ENCODE data around the gene CARS2. TPM values are rescaled to one million over a fixed set of nuclear protein-coding genes. Genes with fewer than 3 reads are reported as not detected.

CARS2 gene
- total and polyA plus RNA-seq, 2 donors (not counting 3 experiments of a cell fraction or from before 2014, with no cell fraction given): 42.0 to 51.2 TPM

GRCh38 chr13:110625771-110626321, 80.1 kb downstream of the CARS2 start:
- CTCF ChIA-PET: no interaction called here
- intact Hi-C loops (cut with micrococcal nuclease) (no loop called here), dilution Hi-C loops (cut with MboI; ENCODE audit: extremely low pct_ligation_motif_present, low sequenced_read_pairs) (no loop called here)
- H3K4me2 ChIP-seq (ENCODE audit: insufficient read depth, low read length): no peak overlapping the region
- H3K79me2 ChIP-seq (ENCODE audit: control insufficient read depth, insufficient read depth, low read length): peaks cover 73% of the 10 kb centered on the region
- no peak overlapping the region for H3K9ac ChIP-seq (replicated peaks; ENCODE audit: extremely low read depth, insufficient read depth, low read length)
- H2AFZ ChIP-seq (ENCODE audit: low read depth, low read length): no peak overlapping the region
- POLR2A ChIA-PET: no interaction called here
- BruUV-seq (replicated peaks): no TSS peak
- H3K9me1 ChIP-seq (replicated peaks; ENCODE audit: control insufficient read depth, extremely low read depth, insufficient read depth, low read length): no peaks in the 10 kb centered on the region
- H3K4me3 ChIP-seq (replicated peaks in 1 of 3; ENCODE audit: insufficient read depth in 1 of 3, low read depth in 1 of 3, low read length in 3 of 3): no peak overlapping the region
- DNase-seq (ENCODE audit: low read depth, low spot score): no peak
- TF ChIP-seq POLR2A (IDR thresholded peaks at IDR 0.05; ENCODE audit: low read depth, low read length) (no peak), POLR2AphosphoS5 (IDR thresholded peaks at IDR 0.05; ENCODE audit: insufficient read depth, low read depth, low read length) (no peak), EZH2 (IDR thresholded peaks at IDR 0.05; ENCODE audit: borderline replicate concordance, low read depth, low read length, severe bottlenecking) (no peak), FOS (IDR thresholded peaks at IDR 0.05; ENCODE audit: borderline replicate concordance, insufficient read depth, low read length) (no peak)
- H3K9me3 ChIP-seq (replicated peaks; ENCODE audit: control insufficient read depth, insufficient read depth, low read length): no peaks in the 10 kb centered on the region
- no peaks in the 10 kb centered on the region for H3K27me3 ChIP-seq (ENCODE audit: control insufficient read depth in 2 of 2, insufficient read depth in 2 of 2, low read length in 2 of 2)
- FAIRE-seq: no peak
- H3K27ac ChIP-seq (ENCODE audit: insufficient read depth, low read depth, low read length): no peak overlapping the region
- peaks cover 8 to 31% of the 10 kb centered on the region in 2 experiments for H3K36me3 ChIP-seq (ENCODE audit: control insufficient read depth in 2 of 2, extremely low read depth in 1 of 2, insufficient read depth in 2 of 2, low read length in 2 of 2)
- H4K20me1 ChIP-seq (replicated peaks; ENCODE audit: control insufficient read depth, extremely low read depth, insufficient read depth, low read length): no peaks in the 10 kb centered on the region
- no peaks in the 10 kb centered on the region for H3K4me1 ChIP-seq (ENCODE audit: control insufficient read depth, extremely low read depth, insufficient read depth, low read length)

GRCh38 chr13:110624766-110625756, 80.9 kb downstream of the CARS2 start:
- dilution Hi-C loops (cut with MboI; ENCODE audit: extremely low pct_ligation_motif_present, low sequenced_read_pairs) (no loop called here), intact Hi-C loops (cut with micrococcal nuclease) (no loop called here)
- Histone ChIP-seq H3K4me3 (replicated peaks in 1 of 3; ENCODE audit: insufficient read depth in 1 of 3, low read depth in 1 of 3, low read length in 3 of 3) (no peak overlapping the region), H3K27ac (ENCODE audit: insufficient read depth, low read depth, low read length) (no peak overlapping the region), H3K9me3 (replicated peaks; ENCODE audit: control insufficient read depth, insufficient read depth, low read length) (no peaks in the 10 kb centered on the region), H3K36me3 (ENCODE audit: control insufficient read depth in 2 of 2, extremely low read depth in 1 of 2, insufficient read depth in 2 of 2, low read length in 2 of 2) (peaks cover 8 to 31% of the 10 kb centered on the region in 2 experiments), H3K79me2 (ENCODE audit: control insufficient read depth, insufficient read depth, low read length) (peaks cover 73% of the 10 kb centered on the region), H3K4me1 (ENCODE audit: control insufficient read depth, extremely low read depth, insufficient read depth, low read length) (no peaks in the 10 kb centered on the region), H3K9me1 (replicated peaks; ENCODE audit: control insufficient read depth, extremely low read depth, insufficient read depth, low read length) (no peaks in the 10 kb centered on the region), H2AFZ (ENCODE audit: low read depth, low read length) (no peak overlapping the region), H3K27me3 (ENCODE audit: control insufficient read depth in 2 of 2, insufficient read depth in 2 of 2, low read length in 2 of 2) (no peaks in the 10 kb centered on the region), H3K9ac (replicated peaks; ENCODE audit: extremely low read depth, insufficient read depth, low read length) (no peak overlapping the region), H4K20me1 (replicated peaks; ENCODE audit: control insufficient read depth, extremely low read depth, insufficient read depth, low read length) (no peaks in the 10 kb centered on the region), H3K4me2 (ENCODE audit: insufficient read depth, low read length) (no peak overlapping the region)
- no TSS peak for BruUV-seq (replicated peaks)
- CTCF ChIA-PET: no interaction called here
- POLR2A ChIA-PET: interaction anchor here (0.5 kb wide), 1 partner anchor 87 kb away, joined by 3 read pairs; no protein-coding TSS in a partner anchor
- no peak for FAIRE-seq
- TF ChIP-seq EZH2 (IDR thresholded peaks at IDR 0.05; ENCODE audit: borderline replicate concordance, low read depth, low read length, severe bottlenecking): no peak
- TF ChIP-seq MAX (IDR thresholded peaks at IDR 0.05; ENCODE audit: insufficient read depth, insufficient read length): no peak
- no peak for TF ChIP-seq CTCF (IDR thresholded peaks at IDR 0.05; ENCODE audit: extremely low read depth in 1 of 2, insufficient read depth in 1 of 2, low read depth in 1 of 2, low read length in 2 of 2)
- TF ChIP-seq JUN (IDR thresholded peaks at IDR 0.05; ENCODE audit: borderline replicate concordance, insufficient read depth, insufficient read length, low read depth): no peak
- no peak for DNase-seq (ENCODE audit: low read depth, low spot score)
